Lung (tissue), 12 donors: Measurements from ENCODE around the gene C9. TPM values are rescaled to one million over a fixed set of nuclear protein-coding genes. Genes with fewer than 3 reads are reported as not detected.
A peak's percentile ranks its signal among the peaks of the same experiment; 100 is the strongest.

Experiments
- ATAC-seq: fragments of 200-7000 bp; cut with Tn5 transposase; one replicate; pipeline ENCODE4 v1.9.1; 2020; ENCODE audit warnings: moderate number of reproducible peaks; ENCODE audit not compliant: insufficient read depth, low FRiP score
- DNase-seq, 3 donors: peaks; one replicate each; pipeline ENCODE4 v3.0.0-alpha.2; 2013 to 2017
- H3K27ac ChIP-seq, 2 donors: one replicate each; pipeline ENCODE4 v1.5.1; 2013; ENCODE audit warnings: mild to moderate bottlenecking in 2 of 2, moderate library complexity in 2 of 2, control low read depth in 1 of 2, inconsistent platforms in 1 of 2, low read depth in 1 of 2, low read length in 1 of 2
- H3K27me3 ChIP-seq, 3 donors: one replicate each; pipeline ENCODE4 v1.5.1; 2013; ENCODE audit warnings: low read length in 2 of 3; ENCODE audit not compliant: control insufficient read depth in 3 of 3, insufficient read depth in 3 of 3
- H3K36me3 ChIP-seq, 4 donors: one replicate each; pipeline ENCODE4 v1.5.1; 2013; ENCODE audit warnings: low read length in 4 of 4, mild to moderate bottlenecking in 1 of 4, moderate library complexity in 1 of 4; ENCODE audit not compliant: control insufficient read depth in 4 of 4, insufficient read depth in 4 of 4
- H3K4me1 ChIP-seq, 5 donors: one replicate each; pipeline ENCODE4 v1.5.1; 2013; ENCODE audit warnings: low read length in 5 of 5, mild to moderate bottlenecking in 2 of 5, moderate library complexity in 1 of 5; ENCODE audit not compliant: control insufficient read depth in 5 of 5, insufficient read depth in 5 of 5
- H3K4me3 ChIP-seq: one replicate; pipeline ENCODE4 v1.5.1; 2013; ENCODE audit warnings: mild to moderate bottlenecking, control low read depth, moderate library complexity
- H3K9ac ChIP-seq, 2 donors: one replicate each; pipeline ENCODE4 v1.5.1; 2013; ENCODE audit warnings: low read length in 2 of 2, control low read depth in 1 of 2; ENCODE audit not compliant: insufficient read depth in 1 of 2
- H3K9me3 ChIP-seq, 4 donors: one replicate each; pipeline ENCODE4 v1.5.1; 2013; ENCODE audit warnings: low read length in 3 of 4, mild to moderate bottlenecking in 1 of 4, moderate library complexity in 1 of 4; ENCODE audit not compliant: control insufficient read depth in 4 of 4, insufficient read depth in 3 of 4
- WGBS, 2 donors: extraction: QIAGEN DNeasy Blood & Tissue Kit; methylation state at CpG; one replicate each; pipeline ENCODE4 v1.1.7; 2013; 5-methylcytosine and 5-hydroxymethylcytosine counted together
- polyA plus RNA-seq, 2 donors: library from polyadenylated mRNA; stranded (reverse); fragments of 200-250 nt; gene quantifications; one replicate each; pipeline ENCODE4 v1.2.1, GENCODE V29; 2013
- total RNA-seq, 2 donors: library from RNA; depleted of rRNA in 1 of 2; stranded (reverse); fragments of >200 nt in 1 of 2; gene quantifications; one replicate each; pipeline ENCODE4 v1.2.1, GENCODE V29; 2014 to 2021
- TF ChIP-seq, protein P1 (sequence below): IDR thresholded peaks from 2 replicates; pipeline ENCODE4 v1.5.1; 2012; ENCODE audit warnings: mild to moderate bottlenecking; ENCODE audit errors: control extremely low read depth, extremely low read depth
- donor health status: control.
- donor health status: control.
- donor health status: Bipolar disorder and iron deficiency.
- donor health status: healthy.
- donor health status: DM: yes; HTN: yes; CAD: no.

Gene C9
- total and polyA plus RNA-seq, 4 donors: 0.14 to 0.43 TPM; not detected in 2

DNA sequence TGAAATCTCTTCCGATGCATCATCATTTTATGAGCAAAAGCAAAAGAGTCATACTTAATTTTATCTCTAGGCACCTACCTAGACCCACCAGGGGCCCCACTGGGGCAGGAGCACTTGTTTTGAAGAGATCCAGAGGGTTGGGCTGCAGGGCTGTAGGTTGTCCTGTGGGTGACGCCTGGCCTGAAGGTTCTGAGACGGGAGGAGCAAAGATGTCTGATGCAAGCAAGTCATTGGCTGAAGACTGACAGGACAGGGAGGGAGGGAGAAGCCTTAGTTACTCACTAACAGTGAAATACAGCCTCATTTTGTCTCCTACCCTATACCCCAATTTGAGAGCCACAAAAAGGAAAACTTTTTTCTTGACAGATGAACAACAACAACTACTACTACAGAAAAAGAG is 17.1 kb upstream of the C9 start:
- peaks cover 8 to 39% (median 29%) of the 10 kb centered on the region in 4 donors for H3K36me3 ChIP-seq
- ATAC-seq (no peak), DNase-seq (no peak)
- TF ChIP-seq, protein P1, sequence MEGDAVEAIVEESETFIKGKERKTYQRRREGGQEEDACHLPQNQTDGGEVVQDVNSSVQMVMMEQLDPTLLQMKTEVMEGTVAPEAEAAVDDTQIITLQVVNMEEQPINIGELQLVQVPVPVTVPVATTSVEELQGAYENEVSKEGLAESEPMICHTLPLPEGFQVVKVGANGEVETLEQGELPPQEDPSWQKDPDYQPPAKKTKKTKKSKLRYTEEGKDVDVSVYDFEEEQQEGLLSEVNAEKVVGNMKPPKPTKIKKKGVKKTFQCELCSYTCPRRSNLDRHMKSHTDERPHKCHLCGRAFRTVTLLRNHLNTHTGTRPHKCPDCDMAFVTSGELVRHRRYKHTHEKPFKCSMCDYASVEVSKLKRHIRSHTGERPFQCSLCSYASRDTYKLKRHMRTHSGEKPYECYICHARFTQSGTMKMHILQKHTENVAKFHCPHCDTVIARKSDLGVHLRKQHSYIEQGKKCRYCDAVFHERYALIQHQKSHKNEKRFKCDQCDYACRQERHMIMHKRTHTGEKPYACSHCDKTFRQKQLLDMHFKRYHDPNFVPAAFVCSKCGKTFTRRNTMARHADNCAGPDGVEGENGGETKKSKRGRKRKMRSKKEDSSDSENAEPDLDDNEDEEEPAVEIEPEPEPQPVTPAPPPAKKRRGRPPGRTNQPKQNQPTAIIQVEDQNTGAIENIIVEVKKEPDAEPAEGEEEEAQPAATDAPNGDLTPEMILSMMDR: no peak
- no peak overlapping the region for H3K9ac ChIP-seq
- H3K4me1 ChIP-seq: peaks cover 0 to 31% (median 0%) of the 10 kb centered on the region in 5 donors
- 92% methylated on average over 3 of the region's 3 CpGs for WGBS, 2 donors
- H3K27me3 ChIP-seq: no peaks in the 10 kb centered on the region
- H3K27ac ChIP-seq: no peak overlapping the region
- H3K9me3 ChIP-seq: no peaks in the 10 kb centered on the region
- no peak overlapping the region for H3K4me3 ChIP-seq

DNA sequence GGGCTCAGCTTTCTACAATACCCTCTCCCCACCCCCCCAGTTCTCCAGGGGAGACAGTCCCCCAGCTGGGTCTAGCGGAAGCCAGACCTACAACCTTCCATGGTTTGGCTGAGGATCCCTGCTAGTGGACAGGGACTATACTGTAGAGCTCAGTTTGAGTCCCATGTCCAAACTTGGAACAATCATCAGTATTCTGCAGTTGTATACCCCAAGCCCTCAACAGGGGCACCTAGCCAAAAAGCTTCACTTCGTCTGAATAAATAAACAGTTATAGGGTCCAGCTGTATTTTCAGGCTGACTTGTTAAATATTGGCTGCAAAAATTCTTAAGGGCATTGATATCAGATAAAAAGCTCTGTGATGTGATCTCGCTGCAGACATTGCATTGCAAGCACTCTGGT is 15.4 kb upstream of the C9 start:
- WGBS, 2 donors: 77 to 86% methylated on average over 3 of the region's 3 CpGs
- no peaks in the 10 kb centered on the region for H3K9me3 ChIP-seq
- DNase-seq (peak; percentile 84 to 97 (median 97)), ATAC-seq (no peak)
- H3K27me3 ChIP-seq: no peaks in the 10 kb centered on the region
- H3K36me3 ChIP-seq: peaks cover 8 to 45% (median 32%) of the 10 kb centered on the region in 4 donors
- peaks cover 0 to 31% (median 0%) of the 10 kb centered on the region in 5 donors for H3K4me1 ChIP-seq
- no peak overlapping the region for H3K27ac ChIP-seq
- H3K4me3 ChIP-seq: no peak overlapping the region
- TF ChIP-seq, protein P1: no peak
- no peak overlapping the region for H3K9ac ChIP-seq

DNA sequence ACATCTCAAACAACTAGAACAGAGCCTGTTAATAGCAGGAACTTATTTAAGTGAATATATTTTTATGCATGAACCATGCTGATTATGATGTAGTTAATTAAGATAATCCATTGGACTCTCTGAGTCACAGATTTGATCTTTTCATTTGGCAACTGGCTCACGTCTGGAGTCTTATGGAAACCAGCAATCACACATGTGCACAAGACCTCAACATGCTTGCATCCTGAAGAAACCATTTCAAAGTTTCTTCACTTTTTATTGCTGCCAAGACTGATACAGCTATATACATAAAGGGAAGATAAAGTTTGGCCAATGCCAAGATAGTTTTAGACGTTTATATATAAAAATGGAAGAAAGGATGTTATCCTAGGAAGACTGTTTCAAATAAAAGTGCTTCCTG is 13.3 kb upstream of the C9 start:
- Histone ChIP-seq H3K4me1 (peaks cover 0 to 31% (median 0%) of the 10 kb centered on the region in 5 donors), H3K9me3 (no peaks in the 10 kb centered on the region), H3K36me3 (peaks cover 5 to 48% (median 32%) of the 10 kb centered on the region in 4 donors), H3K27me3 (no peaks in the 10 kb centered on the region), H3K4me3 (no peak overlapping the region), H3K27ac (no peak overlapping the region), H3K9ac (no peak overlapping the region)
- ATAC-seq: no peak
- DNase-seq: peak in 2 of 3 donors; percentile 52 to 55
- WGBS, 2 donors: 64 to 72% methylated on average over 2 of the region's 2 CpGs
- TF ChIP-seq, protein P1: no peak

DNA sequence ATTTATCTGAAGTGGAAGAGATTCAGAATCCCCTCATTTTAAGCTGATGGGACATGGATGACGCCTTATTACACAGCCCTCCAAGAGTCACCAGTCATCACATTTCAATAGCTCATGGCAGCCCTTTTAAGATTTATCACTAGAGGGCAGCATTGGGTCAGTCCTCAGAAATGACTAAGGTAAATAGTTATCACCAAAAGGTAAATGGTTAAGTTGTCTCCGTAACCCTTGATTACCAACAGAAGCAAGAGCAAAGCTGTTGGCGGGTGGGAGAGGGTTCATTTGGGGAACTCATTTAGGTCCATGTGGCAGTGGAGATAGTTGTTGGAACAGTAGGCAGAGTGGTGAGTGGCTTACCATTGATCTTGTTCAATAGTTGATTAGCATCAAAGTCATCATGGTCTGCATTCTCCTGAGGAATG is 12.0 kb upstream of the C9 start:
- no peaks in the 10 kb centered on the region for H3K27me3 ChIP-seq
- no peak overlapping the region for H3K9ac ChIP-seq
- H3K4me1 ChIP-seq: peaks cover 0 to 38% (median 0%) of the 10 kb centered on the region in 5 donors
- peak; percentile 25 to 65 (median 65) for DNase-seq
- H3K4me3 ChIP-seq: no peak overlapping the region
- H3K27ac ChIP-seq: no peak overlapping the region
- H3K36me3 ChIP-seq: peaks cover 2 to 38% (median 26%) of the 10 kb centered on the region in 4 donors
- no peaks in the 10 kb centered on the region for H3K9me3 ChIP-seq
- 63 to 81% methylated on average over 3 of the region's 3 CpGs for WGBS, 2 donors
- peak; percentile 38 for ATAC-seq
- TF ChIP-seq, protein P1: peak; percentile 64
